ENCODE data around the gene LNX1. TPM values are rescaled to one million over a fixed set of nuclear protein-coding genes. Genes with fewer than 3 reads are reported as not detected.

LNX1 gene
- total RNA-seq, 1 donor from 2014 or later = 4.4 TPM

DNA sequence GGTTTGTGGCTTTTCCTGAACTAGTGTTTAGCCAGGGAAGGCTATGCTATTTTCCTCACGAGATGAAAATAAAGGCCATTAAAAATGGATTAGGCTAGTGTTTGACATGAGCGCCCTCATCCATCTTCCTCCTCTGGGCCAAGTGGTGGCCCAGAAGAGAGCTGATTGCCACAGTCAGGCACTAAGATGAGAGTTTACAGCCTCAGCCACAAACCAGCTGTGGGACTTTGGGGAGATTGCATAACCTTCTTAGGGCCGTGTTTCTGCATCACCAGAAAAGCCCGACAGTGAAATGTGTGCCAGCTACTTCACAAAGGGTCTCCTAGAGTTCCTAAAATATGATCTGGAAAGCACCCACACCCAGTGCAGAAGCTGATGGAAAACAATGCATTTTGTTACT lies 42.3 kb upstream of the LNX1 start:
- H3K9me3 Mint-ChIP-seq (ENCODE audit: unreplicated experiment) = no peaks in the 10 kb centered on the region
- H3K4me3 Mint-ChIP-seq (ENCODE audit: unreplicated experiment) = no peak overlapping the region
- FAIRE-seq (no peak), DNase-seq (ENCODE audit: low read depth) (no peak)
- H3K4me2 ChIP-seq (ENCODE audit: low read length) = no peak overlapping the region
- H3K27ac Mint-ChIP-seq (ENCODE audit: unreplicated experiment) = no peak overlapping the region
- no peaks in the 10 kb centered on the region for H3K4me1 ChIP-seq (ENCODE audit: insufficient read depth, low read length)
- no peak overlapping the region for H3K4me3 ChIP-seq (ENCODE audit: insufficient read depth, low read depth, low read length)
- H3K9ac ChIP-seq (ENCODE audit: low read length) = no peak overlapping the region
- H3K27me3 Mint-ChIP-seq (ENCODE audit: low read depth, unreplicated experiment) = peaks cover 9% of the 10 kb centered on the region
- no peaks in the 10 kb centered on the region for H3K36me3 ChIP-seq (ENCODE audit: insufficient read depth, low read length)
- no peaks in the 10 kb centered on the region for H3K27me3 ChIP-seq (ENCODE audit: insufficient read depth, low read length)
- TF ChIP-seq EZH2 (IDR thresholded peaks at IDR 0.05; ENCODE audit: insufficient read depth, low read length) = no peak
- TF ChIP-seq, protein P1, sequence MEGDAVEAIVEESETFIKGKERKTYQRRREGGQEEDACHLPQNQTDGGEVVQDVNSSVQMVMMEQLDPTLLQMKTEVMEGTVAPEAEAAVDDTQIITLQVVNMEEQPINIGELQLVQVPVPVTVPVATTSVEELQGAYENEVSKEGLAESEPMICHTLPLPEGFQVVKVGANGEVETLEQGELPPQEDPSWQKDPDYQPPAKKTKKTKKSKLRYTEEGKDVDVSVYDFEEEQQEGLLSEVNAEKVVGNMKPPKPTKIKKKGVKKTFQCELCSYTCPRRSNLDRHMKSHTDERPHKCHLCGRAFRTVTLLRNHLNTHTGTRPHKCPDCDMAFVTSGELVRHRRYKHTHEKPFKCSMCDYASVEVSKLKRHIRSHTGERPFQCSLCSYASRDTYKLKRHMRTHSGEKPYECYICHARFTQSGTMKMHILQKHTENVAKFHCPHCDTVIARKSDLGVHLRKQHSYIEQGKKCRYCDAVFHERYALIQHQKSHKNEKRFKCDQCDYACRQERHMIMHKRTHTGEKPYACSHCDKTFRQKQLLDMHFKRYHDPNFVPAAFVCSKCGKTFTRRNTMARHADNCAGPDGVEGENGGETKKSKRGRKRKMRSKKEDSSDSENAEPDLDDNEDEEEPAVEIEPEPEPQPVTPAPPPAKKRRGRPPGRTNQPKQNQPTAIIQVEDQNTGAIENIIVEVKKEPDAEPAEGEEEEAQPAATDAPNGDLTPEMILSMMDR (IDR thresholded peaks at IDR 0.05; ENCODE audit: insufficient read depth, low read depth, low read length) = no peak
- no peaks in the 10 kb centered on the region for H3K4me1 Mint-ChIP-seq (ENCODE audit: low read depth, unreplicated experiment)
- H3K9me3 ChIP-seq (ENCODE audit: insufficient read depth, low read depth, low read length) = no peaks in the 10 kb centered on the region
- no peaks in the 10 kb centered on the region for H3K79me2 ChIP-seq (ENCODE audit: insufficient read depth, low read length)
- no peaks in the 10 kb centered on the region for H4K20me1 ChIP-seq (ENCODE audit: insufficient read depth, low read length)
- H3K27ac ChIP-seq (ENCODE audit: low read depth, low read length) = no peak overlapping the region
- no peaks in the 10 kb centered on the region for H3K36me3 Mint-ChIP-seq (ENCODE audit: low read depth, unreplicated experiment)
- H2AFZ ChIP-seq (ENCODE audit: low read depth, low read length) = no peak overlapping the region

DNA sequence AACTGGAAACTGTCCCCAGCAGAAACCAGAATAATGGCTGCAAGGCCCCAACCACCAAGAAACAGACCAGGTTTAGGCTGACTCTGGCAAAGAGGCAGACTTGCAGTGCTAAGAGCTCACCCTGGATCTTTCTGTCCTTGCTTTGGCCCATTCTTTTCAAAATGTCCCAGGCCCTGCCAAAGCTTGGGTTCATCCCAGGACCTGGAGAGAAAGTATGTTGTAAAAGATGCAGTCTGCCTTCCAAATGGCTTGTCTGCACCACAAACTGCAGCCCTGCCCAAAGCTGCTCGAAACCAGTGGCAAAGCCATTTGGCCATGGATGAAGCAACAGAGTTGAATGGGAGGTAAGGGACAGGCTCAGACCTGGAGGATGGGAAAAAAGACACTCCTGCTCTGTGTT lies 38.0 kb upstream of the LNX1 start:
- peaks cover 7% of the 10 kb centered on the region for H3K27me3 Mint-ChIP-seq (ENCODE audit: low read depth, unreplicated experiment)
- TF ChIP-seq, protein P1 (IDR thresholded peaks at IDR 0.05; ENCODE audit: insufficient read depth, low read depth, low read length) = no peak
- no peak for TF ChIP-seq EZH2 (IDR thresholded peaks at IDR 0.05; ENCODE audit: insufficient read depth, low read length)
- Histone ChIP-seq H4K20me1 (ENCODE audit: insufficient read depth, low read length) (no peaks in the 10 kb centered on the region), H3K4me3 (ENCODE audit: insufficient read depth, low read depth, low read length) (no peak overlapping the region), H3K9ac (ENCODE audit: low read length) (no peak overlapping the region), H3K36me3 (ENCODE audit: insufficient read depth, low read length) (no peaks in the 10 kb centered on the region), H2AFZ (ENCODE audit: low read depth, low read length) (no peak overlapping the region), H3K4me1 (ENCODE audit: insufficient read depth, low read length) (no peaks in the 10 kb centered on the region), H3K27ac (ENCODE audit: low read depth, low read length) (no peak overlapping the region), H3K79me2 (ENCODE audit: insufficient read depth, low read length) (no peaks in the 10 kb centered on the region), H3K9me3 (ENCODE audit: insufficient read depth, low read depth, low read length) (no peaks in the 10 kb centered on the region), H3K4me2 (ENCODE audit: low read length) (no peak overlapping the region), H3K27me3 (ENCODE audit: insufficient read depth, low read length) (no peaks in the 10 kb centered on the region)
- H3K27ac Mint-ChIP-seq (ENCODE audit: unreplicated experiment) = no peak overlapping the region
- H3K36me3 Mint-ChIP-seq (ENCODE audit: low read depth, unreplicated experiment) = no peaks in the 10 kb centered on the region
- H3K4me1 Mint-ChIP-seq (ENCODE audit: low read depth, unreplicated experiment) = no peaks in the 10 kb centered on the region
- DNase-seq (ENCODE audit: low read depth) (no peak), FAIRE-seq (no peak)
- H3K9me3 Mint-ChIP-seq (ENCODE audit: unreplicated experiment) = no peaks in the 10 kb centered on the region
- H3K4me3 Mint-ChIP-seq (ENCODE audit: unreplicated experiment) = no peak overlapping the region

DNA sequence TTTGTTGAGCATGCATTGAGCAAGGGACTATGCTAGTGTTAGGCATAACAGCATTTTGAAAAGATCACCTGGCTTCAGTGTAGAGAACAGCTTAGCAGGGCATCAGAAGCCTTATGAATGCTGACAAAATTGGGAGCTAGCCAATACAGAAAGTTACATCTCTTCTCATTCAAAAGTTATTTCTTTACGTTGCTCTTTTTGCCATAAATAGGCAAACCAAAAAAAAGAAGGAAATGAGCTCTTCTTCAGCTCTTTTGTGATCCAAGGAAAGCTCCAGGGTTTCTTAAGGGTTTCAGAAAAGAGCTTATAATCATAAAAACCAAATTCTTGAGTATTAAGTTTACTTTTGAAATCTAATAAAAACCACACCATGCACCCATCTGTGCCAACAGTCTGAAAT lies 35.2 kb upstream of the LNX1 start:
- H3K79me2 ChIP-seq (ENCODE audit: insufficient read depth, low read length) = no peaks in the 10 kb centered on the region
- no peak overlapping the region for H3K9ac ChIP-seq (ENCODE audit: low read length)
- no peaks in the 10 kb centered on the region for H3K36me3 Mint-ChIP-seq (ENCODE audit: low read depth, unreplicated experiment)
- no peaks in the 10 kb centered on the region for H3K27me3 ChIP-seq (ENCODE audit: insufficient read depth, low read length)
- FAIRE-seq = no peak
- no peak overlapping the region for H3K27ac Mint-ChIP-seq (ENCODE audit: unreplicated experiment)
- H2AFZ ChIP-seq (ENCODE audit: low read depth, low read length) = no peak overlapping the region
- H3K4me3 Mint-ChIP-seq (ENCODE audit: unreplicated experiment) = no peak overlapping the region
- H3K27ac ChIP-seq (ENCODE audit: low read depth, low read length) = no peak overlapping the region
- no peak overlapping the region for H3K4me3 ChIP-seq (ENCODE audit: insufficient read depth, low read depth, low read length)
- TF ChIP-seq, protein P1 (IDR thresholded peaks at IDR 0.05; ENCODE audit: insufficient read depth, low read depth, low read length) = no peak
- no peak for TF ChIP-seq EZH2 (IDR thresholded peaks at IDR 0.05; ENCODE audit: insufficient read depth, low read length)
- no peaks in the 10 kb centered on the region for H3K4me1 ChIP-seq (ENCODE audit: insufficient read depth, low read length)
- no peaks in the 10 kb centered on the region for H3K9me3 ChIP-seq (ENCODE audit: insufficient read depth, low read depth, low read length)
- H4K20me1 ChIP-seq (ENCODE audit: insufficient read depth, low read length) = no peaks in the 10 kb centered on the region
- no peaks in the 10 kb centered on the region for H3K36me3 ChIP-seq (ENCODE audit: insufficient read depth, low read length)
- no peak overlapping the region for H3K4me2 ChIP-seq (ENCODE audit: low read length)
- DNase-seq (ENCODE audit: low read depth) = no peak
- H3K9me3 Mint-ChIP-seq (ENCODE audit: unreplicated experiment) = peaks cover 1% of the 10 kb centered on the region
- peaks cover 4% of the 10 kb centered on the region for H3K27me3 Mint-ChIP-seq (ENCODE audit: low read depth, unreplicated experiment)
- H3K4me1 Mint-ChIP-seq (ENCODE audit: low read depth, unreplicated experiment) = peaks cover 2% of the 10 kb centered on the region
